ENCODE results near the gene RGS6. TPM values are rescaled to one million over a fixed set of nuclear protein-coding genes. Genes with fewer than 3 reads are reported as not detected.

Gene RGS6
- total RNA-seq, 1 experiment from 2014 or later: not detected

GRCh38 chr14:72097173-72097783 lies 165.0 kb downstream of the RGS6 start:
- peaks cover 91% of the 10 kb centered on the region for H3K27me3 ChIP-seq (ENCODE audit: low read length)
- TF ChIP-seq EZH2phosphoT487 (IDR thresholded peaks at IDR 0.05; ENCODE audit: borderline replicate concordance, low read length) (no peak), EZH2 (IDR thresholded peaks at IDR 0.05; ENCODE audit: low read length, unreplicated experiment) (no peak), CTCF (conservative IDR thresholded peaks at IDR 0.05; ENCODE audit: low read depth, low read length) (no peak)
- H3K4me1 ChIP-seq (ENCODE audit: insufficient read depth, low read length): no peaks in the 10 kb centered on the region
- ATAC-seq (no peak), DNase-seq (no peak)
- H3K27ac ChIP-seq (ENCODE audit: low read length): no peak overlapping the region
- ChIA-PET CTCF (no interaction called here), POLR2A (ENCODE audit: unreplicated experiment) (no interaction called here)
- H3K9me3 ChIP-seq (ENCODE audit: low read length): no peaks in the 10 kb centered on the region
- no peaks in the 10 kb centered on the region for H3K9me2 ChIP-seq (replicated peaks; ENCODE audit: low read length)
- H2AFZ ChIP-seq (ENCODE audit: low read length): no peak overlapping the region
- H3K9ac ChIP-seq (ENCODE audit: low read length): no peak overlapping the region
- H3K79me2 ChIP-seq (ENCODE audit: low read length): no peaks in the 10 kb centered on the region
- H3K4me3 ChIP-seq (ENCODE audit: low read length): no peak overlapping the region
- BruUV-seq (replicated peaks): no TSS peak
- no peaks in the 10 kb centered on the region for H4K20me1 ChIP-seq (ENCODE audit: low read length)
- H3K4me2 ChIP-seq (ENCODE audit: low read length): no peak overlapping the region
- intact Hi-C loops (cut with micrococcal nuclease): no loop called here
- no peaks in the 10 kb centered on the region for H3F3A ChIP-seq (ENCODE audit: low read length, unreplicated experiment)
- no peaks in the 10 kb centered on the region for H3K36me3 ChIP-seq (ENCODE audit: low read depth, low read length)

- BruUV-seq (replicated peaks): no TSS peak
- POLR2A ChIA-PET (ENCODE audit: unreplicated experiment): no interaction called here
- H3K9ac ChIP-seq (ENCODE audit: low read length): no peak overlapping the region
- no peaks in the 10 kb centered on the region for H3K4me1 ChIP-seq (ENCODE audit: insufficient read depth, low read length)
- peaks cover 90% of the 10 kb centered on the region for H3K27me3 ChIP-seq (ENCODE audit: low read length)
- no peaks in the 10 kb centered on the region for H3K9me2 ChIP-seq (replicated peaks; ENCODE audit: low read length)
- TF ChIP-seq CTCF (conservative IDR thresholded peaks at IDR 0.05; ENCODE audit: low read depth, low read length) (no peak), EZH2phosphoT487 (IDR thresholded peaks at IDR 0.05; ENCODE audit: borderline replicate concordance, low read length) (no peak), EZH2 (IDR thresholded peaks at IDR 0.05; ENCODE audit: low read length, unreplicated experiment) (no peak)
- H4K20me1 ChIP-seq (ENCODE audit: low read length): no peaks in the 10 kb centered on the region
- H3K4me2 ChIP-seq (ENCODE audit: low read length): no peak overlapping the region
- intact Hi-C loops (cut with micrococcal nuclease): no loop called here
- no peaks in the 10 kb centered on the region for H3K79me2 ChIP-seq (ENCODE audit: low read length)
- CTCF ChIA-PET: no interaction called here
- DNase-seq (no peak), ATAC-seq (no peak)
- H3K27ac ChIP-seq (ENCODE audit: low read length): no peak overlapping the region
- no peaks in the 10 kb centered on the region for H3K36me3 ChIP-seq (ENCODE audit: low read depth, low read length)
- H2AFZ ChIP-seq (ENCODE audit: low read length): no peak overlapping the region
- no peak overlapping the region for H3K4me3 ChIP-seq (ENCODE audit: low read length)
- H3K9me3 ChIP-seq (ENCODE audit: low read length): no peaks in the 10 kb centered on the region
- no peaks in the 10 kb centered on the region for H3F3A ChIP-seq (ENCODE audit: low read length, unreplicated experiment)
These were observed 166.0 kb downstream of the RGS6 start for GRCh38 chr14:72098210-72098609.

GRCh38 chr14:72099566-72099965 lies 167.3 kb downstream of the RGS6 start:
- Histone ChIP-seq H3F3A (ENCODE audit: low read length, unreplicated experiment) (no peaks in the 10 kb centered on the region), H3K79me2 (ENCODE audit: low read length) (no peaks in the 10 kb centered on the region), H3K4me3 (ENCODE audit: low read length) (no peak overlapping the region), H4K20me1 (ENCODE audit: low read length) (no peaks in the 10 kb centered on the region), H2AFZ (ENCODE audit: low read length) (no peak overlapping the region), H3K4me2 (ENCODE audit: low read length) (no peak overlapping the region), H3K9me2 (replicated peaks; ENCODE audit: low read length) (no peaks in the 10 kb centered on the region), H3K9me3 (ENCODE audit: low read length) (no peaks in the 10 kb centered on the region), H3K36me3 (ENCODE audit: low read depth, low read length) (no peaks in the 10 kb centered on the region), H3K9ac (ENCODE audit: low read length) (no peak overlapping the region), H3K4me1 (ENCODE audit: insufficient read depth, low read length) (no peaks in the 10 kb centered on the region), H3K27ac (ENCODE audit: low read length) (no peak overlapping the region), H3K27me3 (ENCODE audit: low read length) (peaks cover 86% of the 10 kb centered on the region)
- ChIA-PET CTCF (no interaction called here), POLR2A (ENCODE audit: unreplicated experiment) (no interaction called here)
- no TSS peak for BruUV-seq (replicated peaks)
- no peak for TF ChIP-seq CTCF (conservative IDR thresholded peaks at IDR 0.05; ENCODE audit: low read depth, low read length)
- TF ChIP-seq EZH2phosphoT487 (IDR thresholded peaks at IDR 0.05; ENCODE audit: borderline replicate concordance, low read length): no peak
- TF ChIP-seq EZH2 (IDR thresholded peaks at IDR 0.05; ENCODE audit: low read length, unreplicated experiment): no peak
- ATAC-seq (no peak), DNase-seq (no peak)
- intact Hi-C loops (cut with micrococcal nuclease): no loop called here
